Breast epithelium (tissue), 3 donors: ENCODE data around the gene REC114.

Experiments
- CTCF ChIP-seq, 3 donors: fragments of 450-650 bp; IDR thresholded peaks; one replicate each; pipeline ENCODE4 v1.5.1; 2016 to 2017; ENCODE audit warnings: antibody characterized with exemption in 3 of 3, mild to moderate bottlenecking in 3 of 3, moderate library complexity in 3 of 3
- POLR2AphosphoS5 ChIP-seq, 3 donors: sonication (generic); formaldehyde crosslinking; IDR thresholded peaks; one replicate each; pipeline ENCODE4 v1.6.1; 2017; ENCODE audit warnings: antibody characterized with exemption in 3 of 3

GRCh38 chr15:73605759-73606436 is 162.9 kb downstream of the REC114 start:
- TF ChIP-seq CTCF (IDR thresholded peaks at IDR 0.05), result no peak
- no peak for TF ChIP-seq POLR2AphosphoS5 (IDR thresholded peaks at IDR 0.05)
